ENCODE results near the gene DMRTA1. TPM values are rescaled to one million over a fixed set of nuclear protein-coding genes. Genes with fewer than 3 reads are reported as not detected.
"Not testable (repeated sequence)": the region's sequence is repeated elsewhere in the genome, so short reads cannot be mapped to it uniquely, and the experiment has no call there.

Gene DMRTA1
- total RNA-seq, 1 donor from 2014 or later, result not detected

DNA sequence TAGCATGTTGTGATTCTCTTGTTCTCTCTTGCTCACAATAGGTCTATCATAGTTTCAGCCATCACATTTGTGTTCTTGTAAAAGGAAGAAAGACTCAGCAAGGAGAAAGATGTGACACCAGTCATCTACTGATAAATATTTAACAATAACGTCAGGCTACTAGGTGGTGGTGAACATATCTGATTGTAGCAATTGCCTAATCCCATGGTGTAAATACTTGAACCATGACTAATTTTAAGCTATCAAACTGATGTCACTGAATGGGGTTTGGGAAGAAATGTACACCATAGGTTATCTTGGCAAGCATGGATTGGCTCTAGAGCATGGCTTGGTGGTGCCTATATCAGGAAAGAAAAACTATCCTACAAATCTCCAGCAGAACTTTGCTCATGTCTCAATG, 16.6 kb downstream of the DMRTA1 start:
- DNase-seq (no peak), ATAC-seq (ENCODE audit: low read depth) (no peak)
- H3K27me3 Mint-ChIP-seq, result peaks cover 7% of the 10 kb centered on the region
- no peaks in the 10 kb centered on the region for H3K4me1 Mint-ChIP-seq
- H3K27ac Mint-ChIP-seq, result no peak overlapping the region
- no peak overlapping the region for H3K4me3 Mint-ChIP-seq
- CTCF ChIA-PET, result no interaction called here
- H3K36me3 Mint-ChIP-seq (ENCODE audit: low read depth), result no peaks in the 10 kb centered on the region
- H3K9me3 Mint-ChIP-seq, result no peaks in the 10 kb centered on the region
- TF ChIP-seq, protein P1, sequence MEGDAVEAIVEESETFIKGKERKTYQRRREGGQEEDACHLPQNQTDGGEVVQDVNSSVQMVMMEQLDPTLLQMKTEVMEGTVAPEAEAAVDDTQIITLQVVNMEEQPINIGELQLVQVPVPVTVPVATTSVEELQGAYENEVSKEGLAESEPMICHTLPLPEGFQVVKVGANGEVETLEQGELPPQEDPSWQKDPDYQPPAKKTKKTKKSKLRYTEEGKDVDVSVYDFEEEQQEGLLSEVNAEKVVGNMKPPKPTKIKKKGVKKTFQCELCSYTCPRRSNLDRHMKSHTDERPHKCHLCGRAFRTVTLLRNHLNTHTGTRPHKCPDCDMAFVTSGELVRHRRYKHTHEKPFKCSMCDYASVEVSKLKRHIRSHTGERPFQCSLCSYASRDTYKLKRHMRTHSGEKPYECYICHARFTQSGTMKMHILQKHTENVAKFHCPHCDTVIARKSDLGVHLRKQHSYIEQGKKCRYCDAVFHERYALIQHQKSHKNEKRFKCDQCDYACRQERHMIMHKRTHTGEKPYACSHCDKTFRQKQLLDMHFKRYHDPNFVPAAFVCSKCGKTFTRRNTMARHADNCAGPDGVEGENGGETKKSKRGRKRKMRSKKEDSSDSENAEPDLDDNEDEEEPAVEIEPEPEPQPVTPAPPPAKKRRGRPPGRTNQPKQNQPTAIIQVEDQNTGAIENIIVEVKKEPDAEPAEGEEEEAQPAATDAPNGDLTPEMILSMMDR (IDR thresholded peaks at IDR 0.05), result no peak
- intact Hi-C loops (cut with micrococcal nuclease), result no loop called here
- POLR2A ChIA-PET, result no interaction called here

DNA sequence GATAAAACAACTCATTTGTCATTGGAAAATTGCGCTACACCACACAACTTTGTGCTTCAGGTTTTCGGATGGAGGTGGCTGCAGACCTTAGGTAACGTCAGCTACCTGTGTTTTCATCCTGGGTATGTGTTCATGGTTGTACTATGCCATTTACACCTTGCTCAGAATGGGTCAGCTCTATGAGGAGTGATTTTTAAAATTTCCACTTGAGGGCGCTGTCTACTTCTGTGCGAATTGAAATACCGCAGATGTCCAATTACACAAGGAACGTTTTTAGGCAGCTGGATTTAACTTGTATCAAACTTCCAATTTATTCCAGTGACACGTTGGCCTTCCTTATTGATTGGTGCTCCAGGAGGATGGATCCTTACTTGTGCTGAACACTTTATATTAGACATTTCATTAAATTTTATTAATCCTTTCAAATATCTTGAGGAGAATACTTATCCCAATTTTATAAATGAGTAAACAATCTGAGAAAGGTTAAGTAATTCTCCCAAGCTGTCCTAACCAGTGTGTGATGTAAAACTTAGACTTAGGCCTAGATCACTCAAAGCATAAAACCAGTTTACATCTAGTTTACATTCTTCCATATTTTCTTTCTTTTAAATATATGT, 23.4 kb downstream of the DMRTA1 start:
- H3K4me3 Mint-ChIP-seq, result no peak overlapping the region
- CTCF ChIA-PET, result interaction anchor here (1.1 to 1.5 kb wide), 2 partner anchors 11 to 17 kb away, joined by 4 read pairs; no protein-coding TSS in a partner anchor
- POLR2A ChIA-PET, result no interaction called here
- ATAC-seq (ENCODE audit: low read depth), result no peak
- H3K27me3 Mint-ChIP-seq, result no peaks in the 10 kb centered on the region
- no peak for DNase-seq
- H3K36me3 Mint-ChIP-seq (ENCODE audit: low read depth), result no peaks in the 10 kb centered on the region
- H3K27ac Mint-ChIP-seq, result no peak overlapping the region
- intact Hi-C loops (cut with micrococcal nuclease), result no loop called here
- no peaks in the 10 kb centered on the region for H3K4me1 Mint-ChIP-seq
- H3K9me3 Mint-ChIP-seq, result no peaks in the 10 kb centered on the region
- TF ChIP-seq, protein P1 (IDR thresholded peaks at IDR 0.05), result no peak

DNA sequence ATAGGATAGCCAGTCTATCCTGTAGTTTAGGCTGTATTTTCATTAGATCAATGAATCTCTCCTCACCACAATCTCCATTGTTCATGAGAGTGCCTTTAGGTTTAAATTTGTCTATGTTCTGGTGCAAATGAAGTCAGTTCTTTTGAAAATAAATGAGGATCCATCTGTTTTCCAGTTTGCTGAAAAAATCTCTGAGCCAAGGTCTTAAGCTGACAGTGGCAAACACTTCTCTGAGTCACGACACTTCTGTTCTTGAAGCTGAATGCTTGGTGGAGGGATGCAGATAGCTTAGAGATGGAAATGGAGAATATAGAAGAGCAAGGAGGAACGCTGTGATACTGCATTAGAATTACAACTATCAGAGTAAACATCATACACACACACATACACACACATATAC, 34.9 kb downstream of the DMRTA1 start:
- Mint-ChIP-seq H3K9me3 (peaks cover 7% of the 10 kb centered on the region), H3K27me3 (no peaks in the 10 kb centered on the region), H3K4me1 (no peaks in the 10 kb centered on the region), H3K36me3 (ENCODE audit: low read depth) (peaks cover 2% of the 10 kb centered on the region), H3K27ac (no peak overlapping the region), H3K4me3 (no peak overlapping the region)
- ChIA-PET CTCF (no interaction called here), POLR2A (no interaction called here)
- TF ChIP-seq, protein P1 (IDR thresholded peaks at IDR 0.05), result no peak
- DNase-seq, result no peak
- intact Hi-C loops (cut with micrococcal nuclease), result no loop called here
- no peak for ATAC-seq (ENCODE audit: low read depth)

DNA sequence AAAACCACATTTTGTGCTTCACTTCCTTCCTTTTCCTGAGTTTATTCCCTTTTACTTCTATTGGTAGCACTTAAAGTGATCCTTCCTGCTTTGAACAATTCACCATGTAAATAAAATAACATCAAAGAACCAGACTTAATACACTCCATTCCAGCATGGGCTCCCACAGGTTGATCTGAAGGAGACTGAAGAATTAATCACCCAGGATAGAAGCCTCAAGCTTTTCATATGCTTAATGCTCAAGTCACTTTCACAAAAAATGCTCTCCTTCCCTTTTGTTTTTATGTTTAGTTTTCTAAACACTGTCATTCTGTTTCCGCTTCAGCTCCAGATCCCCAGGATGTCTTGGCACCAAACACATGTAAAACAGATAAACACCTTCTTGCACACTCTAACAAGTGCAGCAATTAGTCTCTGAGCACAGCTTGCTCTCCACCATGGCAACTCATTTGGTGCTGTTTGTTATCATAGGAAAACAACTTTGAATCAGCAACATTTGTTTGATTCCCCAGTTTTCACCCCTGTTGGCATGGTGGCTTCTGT, 37.0 kb downstream of the DMRTA1 start:
- TF ChIP-seq, protein P1 (IDR thresholded peaks at IDR 0.05), result no peak
- H3K27ac Mint-ChIP-seq, result no peak overlapping the region
- peaks cover 2% of the 10 kb centered on the region for H3K36me3 Mint-ChIP-seq (ENCODE audit: low read depth)
- intact Hi-C loops (cut with micrococcal nuclease), result no loop called here
- ChIA-PET CTCF (no interaction called here), POLR2A (no interaction called here)
- no peak for ATAC-seq (ENCODE audit: low read depth)
- H3K9me3 Mint-ChIP-seq, result peaks cover 7% of the 10 kb centered on the region
- no peaks in the 10 kb centered on the region for H3K4me1 Mint-ChIP-seq
- no peak for DNase-seq
- no peak overlapping the region for H3K4me3 Mint-ChIP-seq
- no peaks in the 10 kb centered on the region for H3K27me3 Mint-ChIP-seq

DNA sequence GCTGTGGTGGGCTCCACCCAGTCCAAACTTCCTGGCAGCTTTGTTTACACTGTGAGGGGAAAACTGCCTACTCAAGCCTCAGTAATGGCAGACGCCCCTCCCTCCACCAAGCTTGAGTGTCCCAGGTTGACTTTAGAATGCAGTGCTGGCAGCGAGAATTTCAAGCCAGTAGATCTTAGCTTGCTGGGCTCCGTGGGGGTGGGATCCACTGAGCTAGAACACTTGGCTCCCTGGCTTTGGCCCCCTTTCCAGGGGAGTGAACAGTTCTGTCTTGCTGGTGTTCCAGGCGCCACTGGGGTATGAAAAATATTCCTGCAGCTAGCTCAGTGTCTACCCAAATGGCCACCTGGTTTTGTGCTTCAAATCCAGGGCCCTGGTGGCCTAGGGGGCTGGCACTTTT, 49.6 kb downstream of the DMRTA1 start:
- H3K27me3 Mint-ChIP-seq; H3K4me1 Mint-ChIP-seq; H3K27ac Mint-ChIP-seq; CTCF ChIA-PET; H3K9me3 Mint-ChIP-seq; H3K36me3 Mint-ChIP-seq (ENCODE audit: low read depth); POLR2A ChIA-PET; ATAC-seq (ENCODE audit: low read depth); DNase-seq; H3K4me3 Mint-ChIP-seq: not testable (repeated sequence)
- intact Hi-C loops (cut with micrococcal nuclease), result loop anchor here (1.0 kb wide), 1 partner anchor 8 kb away; no protein-coding TSS in a partner anchor

All from activated B cell treated with CpG ODN at 0.5 μM for 24 hours (primary cell).